Ascending aorta (tissue), 2 donors: ENCODE data around the gene ITPKA. TPM values are rescaled to one million over a fixed set of nuclear protein-coding genes. Genes with fewer than 3 reads are reported as not detected.

Experiments
- DNase-seq, 2 donors: peaks; one replicate each; pipeline ENCODE4 v3.0.0-alpha.2; 2019; ENCODE audit warnings: low spot score in 2 of 2
- H3K27ac ChIP-seq, 2 donors: fragments of 200-600 bp; sonication (generic); one replicate each; pipeline ENCODE4 v1.5.1; 2016 to 2017; ENCODE audit warnings: mild to moderate bottlenecking in 1 of 2
- H3K27me3 ChIP-seq: fragments of 200-600 bp; sonication (generic); one replicate; pipeline ENCODE4 v1.5.1; 2017
- H3K36me3 ChIP-seq, 2 donors: fragments of 200-600 bp; sonication (generic); one replicate each; pipeline ENCODE4 v1.5.1; 2016
- H3K4me1 ChIP-seq, 2 donors: fragments of 200-600 bp; sonication (generic); one replicate each; pipeline ENCODE4 v1.5.1; 2016 to 2017; ENCODE audit warnings: mild to moderate bottlenecking in 1 of 2
- H3K4me3 ChIP-seq, 2 donors: fragments of 200-600 bp; sonication (generic); one replicate each; pipeline ENCODE4 v1.5.1; 2016 to 2017; ENCODE audit warnings: mild to moderate bottlenecking in 1 of 2
- H3K9me3 ChIP-seq, 2 donors: fragments of 200-600 bp; sonication (generic); one replicate each; pipeline ENCODE4 v1.5.1; 2016
- CTCF ChIP-seq, 3 experiments: fragments of 200-600 bp in 2 of 3; fragments of 450-650 bp in 1 of 3; sonication (generic) in 2 of 3; IDR thresholded peaks; one replicate each; pipeline ENCODE4 v1.5.1; 2016 to 2019; ENCODE audit warnings: antibody characterized with exemption in 3 of 3, mild to moderate bottlenecking in 1 of 3, moderate library complexity in 1 of 3
- intact Hi-C: fragments of 100-400 bp; cut with DNase I; formaldehyde crosslinking; loops from one replicate; pipeline ENCODE4 v1.15.1; 2023
- total RNA-seq: library from RNA; depleted of rRNA; stranded (reverse); fragments of >200 nt; gene quantifications from one replicate; pipeline ENCODE4 v1.1.0, GENCODE V29; 2016

ITPKA gene
- total RNA-seq, 1 donor from 2014 or later: not detected

GRCh38 chr15:41523097-41523496 is 29.4 kb downstream of the ITPKA start:
- peaks cover 25 to 60% of the 10 kb centered on the region in 2 donors for H3K36me3 ChIP-seq

GRCh38 chr15:41530363-41530956 is 36.8 kb downstream of the ITPKA start:
- H3K9me3 ChIP-seq: no peaks in the 10 kb centered on the region
- no peaks in the 10 kb centered on the region for H3K4me1 ChIP-seq
- H3K27ac ChIP-seq: no peak overlapping the region
- no peak for TF ChIP-seq CTCF (IDR thresholded peaks at IDR 0.05)
- H3K36me3 ChIP-seq: peaks cover 72 to 93% of the 10 kb centered on the region in 2 donors
- H3K27me3 ChIP-seq: no peaks in the 10 kb centered on the region
- H3K4me3 ChIP-seq: no peak overlapping the region
- intact Hi-C loops: no loop called here
- DNase-seq: no peak

More at GRCh38 chr15:41523097-41523496, 29.4 kb downstream of the ITPKA start:
- intact Hi-C loops: no loop called here
- no peaks in the 10 kb centered on the region for H3K9me3 ChIP-seq
- no peak overlapping the region for H3K4me3 ChIP-seq
- H3K27ac ChIP-seq: no peak overlapping the region
- DNase-seq: no peak
- TF ChIP-seq CTCF (IDR thresholded peaks at IDR 0.05): no peak
- no peaks in the 10 kb centered on the region for H3K4me1 ChIP-seq
- H3K27me3 ChIP-seq: no peaks in the 10 kb centered on the region

GRCh38 chr15:41535544-41535943 is 41.9 kb downstream of the ITPKA start:
- H3K27ac ChIP-seq: no peak overlapping the region
- H3K4me3 ChIP-seq: no peak overlapping the region
- no peaks in the 10 kb centered on the region for H3K4me1 ChIP-seq
- H3K36me3 ChIP-seq: peaks cover 42 to 56% of the 10 kb centered on the region in 2 donors
- no peaks in the 10 kb centered on the region for H3K9me3 ChIP-seq
- no peak for DNase-seq
- H3K27me3 ChIP-seq: no peaks in the 10 kb centered on the region
- no peak for TF ChIP-seq CTCF (IDR thresholded peaks at IDR 0.05)
- intact Hi-C loops: no loop called here

- Histone ChIP-seq H3K4me3 (no peak overlapping the region), H3K9me3 (no peaks in the 10 kb centered on the region), H3K27me3 (no peaks in the 10 kb centered on the region), H3K4me1 (no peaks in the 10 kb centered on the region), H3K27ac (no peak overlapping the region), H3K36me3 (peaks cover 34 to 46% of the 10 kb centered on the region in 2 donors)
- DNase-seq: no peak
- TF ChIP-seq CTCF (IDR thresholded peaks at IDR 0.05): no peak
- intact Hi-C loops: no loop called here
Observed at GRCh38 chr15:41536866-41537265, 43.2 kb downstream of the ITPKA start.

GRCh38 chr15:41543521-41543870 is 49.8 kb downstream of the ITPKA start:
- peak overlapping the region; percentile 58 to 79 for H3K27ac ChIP-seq
- no peak for DNase-seq
- peak overlapping the region; percentile 81 for H3K4me3 ChIP-seq

More at GRCh38 chr15:41543521-41543870, 49.8 kb downstream of the ITPKA start:
- H3K36me3 ChIP-seq: no peaks in the 10 kb centered on the region
- H3K9me3 ChIP-seq: no peaks in the 10 kb centered on the region
- intact Hi-C loops: no loop called here
- no peak for TF ChIP-seq CTCF (IDR thresholded peaks at IDR 0.05)
- no peaks in the 10 kb centered on the region for H3K27me3 ChIP-seq
- H3K4me1 ChIP-seq: peaks cover 0 to 5% of the 10 kb centered on the region in 2 donors
